Endodermal cell (in vitro differentiated cells): ENCODE measurements around the gene NDUFS6. TPM values are rescaled to one million over a fixed set of nuclear protein-coding genes. Genes with fewer than 3 reads are reported as not detected.

ENCODE experiments used
- DNase-seq: peaks from one replicate; pipeline ENCODE4 v3.0.0-alpha.2; 2017
- H3K27ac ChIP-seq: 2 replicates; pipeline ENCODE4 v1.5.1; 2013; ENCODE audit warnings: mild to moderate bottlenecking, low read depth, low read length, moderate library complexity
- H3K27me3 ChIP-seq: 2 replicates; pipeline ENCODE4 v1.6.1; 2013; ENCODE audit warnings: mild to moderate bottlenecking, low read length, moderate library complexity; ENCODE audit not compliant: insufficient read depth, control insufficient read depth, poor library complexity, severe bottlenecking
- H3K36me3 ChIP-seq: 2 replicates; pipeline ENCODE4 v1.7.0; 2013; ENCODE audit warnings: mild to moderate bottlenecking, low read length, moderate library complexity; ENCODE audit not compliant: control insufficient read depth, insufficient read depth
- H3K4me1 ChIP-seq: one replicate; pipeline ENCODE4 v1.7.0; 2013; ENCODE audit warnings: low read length; ENCODE audit not compliant: control insufficient read depth, insufficient read depth
- H3K4me3 ChIP-seq: 2 replicates; pipeline ENCODE4 v1.5.1; 2013; ENCODE audit warnings: mild to moderate bottlenecking, low read length, moderate library complexity
- H3K9ac ChIP-seq: 2 replicates; pipeline ENCODE4 v1.6.1; 2013; ENCODE audit warnings: mild to moderate bottlenecking, low read length, moderate library complexity; ENCODE audit not compliant: poor library complexity, severe bottlenecking; ENCODE audit errors: extremely low read depth
- H3K9me3 ChIP-seq: 2 replicates; pipeline ENCODE4 v1.6.1; 2013; ENCODE audit warnings: mild to moderate bottlenecking, low read length, moderate library complexity; ENCODE audit not compliant: control insufficient read depth
- H3K27ac Mint-ChIP-seq: 2 replicates; pipeline ENCODE4 v1.8.0; 2020; ENCODE audit warnings: mixed read lengths
- H3K27me3 Mint-ChIP-seq: 2 replicates; pipeline ENCODE4 v1.8.0; 2021; ENCODE audit warnings: mild to moderate bottlenecking, mixed read lengths; ENCODE audit not compliant: insufficient read depth
- H3K36me3 Mint-ChIP-seq: 2 replicates; pipeline ENCODE4 v1.8.0; 2020; ENCODE audit warnings: low read depth, mixed read lengths
- H3K4me1 Mint-ChIP-seq: 2 replicates; pipeline ENCODE4 v1.8.0; 2020; ENCODE audit warnings: mixed read lengths
- H3K4me3 Mint-ChIP-seq: 2 replicates; pipeline ENCODE4 v1.8.0; 2020; ENCODE audit warnings: mild to moderate bottlenecking, moderate library complexity, mixed read lengths
- H3K9me3 Mint-ChIP-seq: 2 replicates; pipeline ENCODE4 v1.8.0; 2020; ENCODE audit warnings: mild to moderate bottlenecking, mixed read lengths
- WGBS, 2 experiments: methylation state at CpG; one replicate each; pipeline versions ENCODE4 v1.1.5 to v1.1.7; 2013; ENCODE audit warnings: missing lambda C conversion rate in 2 of 2, mixed read lengths in 1 of 2; ENCODE audit not compliant: insufficient coverage in 1 of 2, insufficient read length in 1 of 2; 5-methylcytosine and 5-hydroxymethylcytosine counted together
- total RNA-seq, 2 donors: library from RNA; stranded (reverse); fragmentation: NEBNext Ultra II Directional in 1 of 2; extraction: Animal tissue kit (Norgen Biotek cat#: 25700) in 1 of 2; gene quantifications; 2 replicates in 1 of 2; 3 replicates in 1 of 2; pipeline ENCODE4 v1.2.1, GENCODE V29; 2021
- TF ChIP-seq, protein P1 (sequence below): fragments of 200-600 bp; sonication (generic); conservative IDR thresholded peaks from 2 replicates; pipeline ENCODE4 v1.5.0; 2021; ENCODE audit warnings: antibody characterized with exemption, mild to moderate bottlenecking

The NDUFS6 gene
- total RNA-seq, 2 donors from 2014 or later, result 47.9 to 65.2 TPM

DNA sequence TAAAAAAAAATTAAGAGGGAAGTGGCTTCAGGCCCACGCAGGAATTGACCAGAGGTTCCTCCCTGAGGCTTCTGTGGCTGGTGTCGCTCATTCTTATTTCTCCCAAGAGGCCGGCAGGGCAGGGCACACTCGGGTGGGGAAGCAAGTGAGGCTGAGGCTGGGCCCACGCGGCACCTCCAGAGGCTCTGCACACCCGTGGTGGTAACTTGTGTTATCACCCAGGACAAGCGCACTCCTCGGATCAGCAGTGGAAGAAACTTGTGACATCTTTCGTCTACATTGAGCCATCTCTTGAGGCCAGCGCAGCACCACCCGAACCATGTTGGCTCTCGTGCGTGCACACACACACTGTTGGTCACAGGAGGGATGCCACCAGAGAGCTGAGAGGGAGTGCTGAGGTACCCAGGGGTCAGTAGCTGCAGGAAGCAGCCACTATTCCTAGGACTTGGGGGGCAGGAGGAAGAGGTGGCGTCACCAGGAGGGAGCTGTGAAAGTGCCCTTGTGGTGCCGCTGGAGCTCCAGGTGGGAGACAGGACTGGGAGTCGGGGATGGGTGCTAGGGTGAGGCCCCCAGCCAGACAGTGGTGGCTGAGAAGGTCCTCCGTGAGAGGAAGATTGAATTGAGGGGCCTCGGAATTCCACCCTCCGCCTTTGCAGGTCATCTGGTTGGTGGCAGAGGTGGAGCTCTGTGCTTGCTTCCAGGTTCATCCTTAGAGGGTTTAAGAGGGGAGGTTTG lies 6.4 kb downstream of the NDUFS6 start:
- H3K27ac ChIP-seq, result no peak overlapping the region
- H3K4me3 Mint-ChIP-seq, result no peak overlapping the region

DNA sequence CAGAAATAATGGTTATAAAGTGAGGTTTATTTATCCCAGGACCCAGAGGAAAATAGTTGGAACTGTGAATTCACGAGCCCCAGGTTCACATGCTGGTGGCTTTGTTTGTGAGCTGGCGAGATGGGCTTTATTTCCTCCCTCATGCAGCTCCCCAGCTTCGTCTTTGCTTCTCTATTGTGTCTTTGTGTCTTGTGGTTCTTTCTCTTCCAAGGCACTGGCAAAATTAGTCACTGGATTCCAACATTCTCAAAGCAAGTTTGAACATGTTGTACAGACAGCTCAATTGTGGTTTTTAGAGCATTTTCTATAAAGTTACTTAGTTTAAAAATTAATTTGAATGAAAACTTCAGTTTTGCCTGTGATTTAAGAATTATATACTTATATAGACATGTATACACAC lies 7.2 kb downstream of the NDUFS6 start:
- H3K9me3 Mint-ChIP-seq, result no peaks in the 10 kb centered on the region
- no peaks in the 10 kb centered on the region for H3K27me3 Mint-ChIP-seq
- peaks cover 80% of the 10 kb centered on the region for H3K36me3 Mint-ChIP-seq
- peaks cover 91% of the 10 kb centered on the region for H3K36me3 ChIP-seq
- H3K4me1 Mint-ChIP-seq, result no peaks in the 10 kb centered on the region
- H3K4me3 Mint-ChIP-seq, result no peak overlapping the region
- 62 to 86% methylated on average over 1 to 3 of the region's 3 CpGs for WGBS, 2 experiments
- TF ChIP-seq, protein P1, sequence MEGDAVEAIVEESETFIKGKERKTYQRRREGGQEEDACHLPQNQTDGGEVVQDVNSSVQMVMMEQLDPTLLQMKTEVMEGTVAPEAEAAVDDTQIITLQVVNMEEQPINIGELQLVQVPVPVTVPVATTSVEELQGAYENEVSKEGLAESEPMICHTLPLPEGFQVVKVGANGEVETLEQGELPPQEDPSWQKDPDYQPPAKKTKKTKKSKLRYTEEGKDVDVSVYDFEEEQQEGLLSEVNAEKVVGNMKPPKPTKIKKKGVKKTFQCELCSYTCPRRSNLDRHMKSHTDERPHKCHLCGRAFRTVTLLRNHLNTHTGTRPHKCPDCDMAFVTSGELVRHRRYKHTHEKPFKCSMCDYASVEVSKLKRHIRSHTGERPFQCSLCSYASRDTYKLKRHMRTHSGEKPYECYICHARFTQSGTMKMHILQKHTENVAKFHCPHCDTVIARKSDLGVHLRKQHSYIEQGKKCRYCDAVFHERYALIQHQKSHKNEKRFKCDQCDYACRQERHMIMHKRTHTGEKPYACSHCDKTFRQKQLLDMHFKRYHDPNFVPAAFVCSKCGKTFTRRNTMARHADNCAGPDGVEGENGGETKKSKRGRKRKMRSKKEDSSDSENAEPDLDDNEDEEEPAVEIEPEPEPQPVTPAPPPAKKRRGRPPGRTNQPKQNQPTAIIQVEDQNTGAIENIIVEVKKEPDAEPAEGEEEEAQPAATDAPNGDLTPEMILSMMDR, result no peak
- H3K27ac ChIP-seq, result no peak overlapping the region
- H3K9me3 ChIP-seq, result no peaks in the 10 kb centered on the region
- no peak overlapping the region for H3K9ac ChIP-seq
- no peaks in the 10 kb centered on the region for H3K4me1 ChIP-seq
- no peaks in the 10 kb centered on the region for H3K27me3 ChIP-seq
- no peak overlapping the region for H3K27ac Mint-ChIP-seq
- no peak overlapping the region for H3K4me3 ChIP-seq
- no peak for DNase-seq

More for the DNA sequence above, 6.4 kb downstream of the NDUFS6 start:
- Mint-ChIP-seq H3K9me3 (no peaks in the 10 kb centered on the region), H3K36me3 (peaks cover 85% of the 10 kb centered on the region), H3K27ac (peak overlapping the region; percentile 71), H3K4me1 (no peaks in the 10 kb centered on the region), H3K27me3 (no peaks in the 10 kb centered on the region)
- Histone ChIP-seq H3K9me3 (no peaks in the 10 kb centered on the region), H3K4me1 (no peaks in the 10 kb centered on the region), H3K27me3 (no peaks in the 10 kb centered on the region), H3K4me3 (no peak overlapping the region), H3K9ac (no peak overlapping the region), H3K36me3 (peaks cover 93% of the 10 kb centered on the region)
- TF ChIP-seq, protein P1, result no peak
- no peak for DNase-seq
- 96 to 97% methylated on average over 13 to 20 of the region's 20 CpGs for WGBS, 2 experiments

DNA sequence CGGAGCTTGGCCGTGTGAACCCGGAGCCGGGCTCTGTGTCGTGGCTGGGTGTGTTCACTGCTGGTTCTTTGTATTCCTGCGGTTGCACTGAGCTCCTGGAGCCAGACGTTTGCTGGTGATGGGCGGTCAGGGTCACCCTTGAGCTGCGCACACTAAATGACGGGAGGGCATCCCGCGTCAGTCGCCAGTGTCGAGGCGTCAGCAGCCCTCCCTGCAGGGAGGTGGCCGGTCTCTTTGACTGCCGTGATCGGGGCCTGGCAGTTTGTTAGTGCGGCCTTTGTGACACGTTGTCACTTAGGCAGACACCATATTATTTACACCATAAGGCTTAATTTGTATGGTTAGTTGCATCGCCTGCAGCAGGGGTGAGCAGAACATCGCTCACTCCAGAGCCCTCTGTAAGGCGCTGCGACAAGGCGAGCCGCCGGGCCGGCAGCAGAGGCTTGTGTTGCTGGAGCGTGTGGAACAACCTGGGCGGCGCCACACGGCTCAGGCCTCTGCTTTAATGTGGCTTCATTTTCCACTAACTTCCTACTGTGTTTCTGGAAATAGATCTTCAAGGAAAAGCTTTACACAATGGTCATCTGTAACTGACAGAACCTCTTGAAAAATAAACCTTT lies 8.3 kb downstream of the NDUFS6 start:
- WGBS, 2 experiments, result 90 to 91% methylated on average over 26 to 32 of the region's 32 CpGs
- Mint-ChIP-seq H3K4me1 (no peaks in the 10 kb centered on the region), H3K27ac (no peak overlapping the region), H3K4me3 (no peak overlapping the region), H3K9me3 (no peaks in the 10 kb centered on the region), H3K27me3 (no peaks in the 10 kb centered on the region), H3K36me3 (peaks cover 79% of the 10 kb centered on the region)
- Histone ChIP-seq H3K27me3 (no peaks in the 10 kb centered on the region), H3K4me1 (no peaks in the 10 kb centered on the region), H3K9ac (no peak overlapping the region), H3K36me3 (peaks cover 90% of the 10 kb centered on the region), H3K9me3 (no peaks in the 10 kb centered on the region), H3K27ac (no peak overlapping the region), H3K4me3 (no peak overlapping the region)
- TF ChIP-seq, protein P1, result no peak
- DNase-seq, result no peak
